DND-41 (cell line): Measurements from ENCODE around the gene TSPAN10.

Source experiments
- ATAC-seq: fragments of 200-7000 bp; cut with Tn5 transposase; 3 replicates; pipeline ENCODE4 v1.9.1; 2021; ENCODE audit warnings: low read depth; ENCODE audit not compliant: insufficient read depth
- DNase-seq: peaks from one replicate; pipeline ENCODE4 v3.0.0-alpha.2; 2020
- H2AFZ ChIP-seq: 2 replicates; pipeline ENCODE4 v1.6.0; 2012; ENCODE audit warnings: low read depth, low read length
- H3K27ac ChIP-seq: 2 replicates; pipeline ENCODE4 v1.5.1; 2012; ENCODE audit warnings: low read length, inconsistent platforms
- H3K27me3 ChIP-seq: fragments of 200-600 bp; sonication (generic); 2 replicates; pipeline ENCODE4 v1.6.0; 2012; ENCODE audit warnings: low read length, mild to moderate bottlenecking, inconsistent platforms; ENCODE audit not compliant: insufficient read depth, poor library complexity
- H3K36me3 ChIP-seq: 2 replicates; pipeline ENCODE4 v1.5.1; 2012; ENCODE audit warnings: low read length, inconsistent platforms; ENCODE audit not compliant: insufficient read depth
- H3K4me1 ChIP-seq: 2 replicates; pipeline ENCODE4 v1.5.1; 2012; ENCODE audit warnings: mild to moderate bottlenecking, low read length; ENCODE audit not compliant: insufficient read depth
- H3K4me2 ChIP-seq: 2 replicates; pipeline ENCODE4 v1.6.0; 2012; ENCODE audit warnings: mild to moderate bottlenecking, moderate library complexity, low read length, inconsistent platforms; ENCODE audit not compliant: insufficient read depth
- H3K4me3 ChIP-seq, 2 experiments: fragments of 200-600 bp in 1 of 2; shearing (Covaris generic) in 1 of 2; 2 replicates each; pipeline ENCODE4 v1.5.1; 2012 to 2016; ENCODE audit warnings: inconsistent platforms in 2 of 2, low read length in 2 of 2, mild to moderate bottlenecking in 2 of 2, low read depth in 1 of 2, moderate library complexity in 1 of 2
- H3K79me2 ChIP-seq: 2 replicates; pipeline ENCODE4 v1.6.0; 2012; ENCODE audit warnings: low read length, inconsistent platforms; ENCODE audit not compliant: insufficient read depth
- H3K9ac ChIP-seq: 2 replicates; pipeline ENCODE4 v1.6.0; 2012; ENCODE audit warnings: low read depth, mild to moderate bottlenecking, inconsistent platforms, low read length, moderate library complexity
- H3K9me3 ChIP-seq: 2 replicates; pipeline ENCODE4 v1.5.1; 2012; ENCODE audit warnings: low read length, moderate library complexity, mild to moderate bottlenecking, inconsistent platforms; ENCODE audit not compliant: insufficient read depth, severe bottlenecking
- H4K20me1 ChIP-seq: 2 replicates; pipeline ENCODE4 v1.6.0; 2012; ENCODE audit warnings: low read length; ENCODE audit not compliant: insufficient read depth
- CTCF ChIP-seq: IDR thresholded peaks from 2 replicates; pipeline ENCODE4 v1.5.1; 2012; ENCODE audit warnings: borderline replicate concordance, low read length, moderate library complexity, mild to moderate bottlenecking; ENCODE audit not compliant: poor library complexity, severe bottlenecking; ENCODE audit errors: extremely low read depth
- EZH2 ChIP-seq: IDR thresholded peaks from 3 replicates; pipeline ENCODE4 v1.6.1; 2012; ENCODE audit warnings: borderline replicate concordance, low read depth, mild to moderate bottlenecking, moderate library complexity, low read length, inconsistent platforms; ENCODE audit not compliant: severe bottlenecking

TSPAN10 gene

GRCh38 chr17:81664051-81664470, 27.1 kb downstream of the TSPAN10 start:
- Histone ChIP-seq H2AFZ (no peak overlapping the region), H3K4me3 (no peak overlapping the region), H3K27me3 (no peaks in the 10 kb centered on the region), H3K9me3 (no peaks in the 10 kb centered on the region), H3K9ac (no peak overlapping the region), H3K4me2 (no peak overlapping the region), H3K4me1 (peaks cover 31% of the 10 kb centered on the region), H3K36me3 (peaks cover 37% of the 10 kb centered on the region), H3K79me2 (peaks cover 39% of the 10 kb centered on the region), H3K27ac (no peak overlapping the region), H4K20me1 (no peaks in the 10 kb centered on the region)
- no peak for ATAC-seq
- no peak for DNase-seq
- no peak for TF ChIP-seq CTCF
- no peak for TF ChIP-seq EZH2

- peak overlapping the region; percentile 94 for H2AFZ ChIP-seq
- H3K27ac ChIP-seq = peak overlapping the region; percentile 94
- TF ChIP-seq EZH2 = no peak
- no peak for TF ChIP-seq CTCF
These were observed 28.5 kb downstream of the TSPAN10 start for GRCh38 chr17:81665205-81666091.

GRCh38 chr17:81666092-81666341, 29.0 kb downstream of the TSPAN10 start:
- Histone ChIP-seq H4K20me1 (peaks cover 4% of the 10 kb centered on the region), H3K4me2 (peak overlapping the region; percentile 98), H3K27me3 (no peaks in the 10 kb centered on the region), H3K9ac (peak overlapping the region; percentile 99), H3K79me2 (peaks cover 52% of the 10 kb centered on the region), H3K4me3 (peak overlapping the region; percentile 92 to 99), H3K36me3 (peaks cover 55% of the 10 kb centered on the region), H3K4me1 (peaks cover 31% of the 10 kb centered on the region), H3K27ac (peak overlapping the region; percentile 94), H2AFZ (peak overlapping the region; percentile 94), H3K9me3 (no peaks in the 10 kb centered on the region)
- DNase-seq (no peak), ATAC-seq (peak; percentile 38)
- TF ChIP-seq EZH2 (no peak), CTCF (no peak)

More at GRCh38 chr17:81665205-81666091, 28.5 kb downstream of the TSPAN10 start:
- Histone ChIP-seq H3K4me3 (peak overlapping the region; percentile 92 to 99), H3K4me2 (peak overlapping the region; percentile 98), H4K20me1 (peaks cover 4% of the 10 kb centered on the region), H3K4me1 (peaks cover 31% of the 10 kb centered on the region), H3K27me3 (no peaks in the 10 kb centered on the region), H3K9me3 (no peaks in the 10 kb centered on the region), H3K9ac (peak overlapping the region; percentile 99), H3K79me2 (peaks cover 50% of the 10 kb centered on the region), H3K36me3 (peaks cover 50% of the 10 kb centered on the region)
- ATAC-seq (peak; percentile 46), DNase-seq (peak; percentile 69)
